HepG2 (cell line): ENCODE data around the gene RPS8. TPM values are rescaled to one million over a fixed set of nuclear protein-coding genes. Genes with fewer than 3 reads are reported as not detected.

Experiments
- IRX3 ChIP-seq: sonication (generic); formaldehyde crosslinking; IDR thresholded peaks from 2 replicates; pipeline ENCODE4 v1.8.1; 2023; ENCODE audit warnings: mild to moderate bottlenecking, low read depth, missing genetic modification reagents, borderline replicate concordance
- MED8 ChIP-seq: sonication (generic); formaldehyde crosslinking; IDR thresholded peaks from 2 replicates; pipeline ENCODE4 v1.8.1; 2023; ENCODE audit warnings: mild to moderate bottlenecking, missing genetic modification reagents; ENCODE audit not compliant: insufficient replicate concordance
- MXI1 ChIP-seq: IDR thresholded peaks from 3 replicates; pipeline ENCODE4 v1.6.1; 2012; ENCODE audit warnings: low read depth, low read length, inconsistent platforms, borderline replicate concordance
- POLR2AphosphoS5 ChIP-seq: IDR thresholded peaks from 2 replicates; pipeline ENCODE4 v1.6.1; 2012; ENCODE audit warnings: low read depth, low read length
- SRSF4 ChIP-seq: fragments of 200-400 bp; formaldehyde crosslinking; IDR thresholded peaks from one replicate; pipeline ENCODE4 v1.6.1; 2018; ENCODE audit warnings: mild to moderate bottlenecking, low read depth, low read length, moderate library complexity; ENCODE audit not compliant: poor library complexity, severe bottlenecking
- U2AF1 ChIP-seq: fragments of 200-400 bp; formaldehyde crosslinking; optimal IDR thresholded peaks from 2 replicates; pipeline ENCODE3; 2017; ENCODE audit warnings: mild to moderate bottlenecking, low read depth, low read length
- ZNF558 ChIP-seq: sonication (generic); formaldehyde crosslinking; IDR thresholded peaks from 2 replicates; pipeline ENCODE4 v1.9.0; 2022; ENCODE audit warnings: mild to moderate bottlenecking, missing genetic modification reagents, borderline replicate concordance
- ZNF75D ChIP-seq: sonication (generic); formaldehyde crosslinking; IDR thresholded peaks from 2 replicates; pipeline ENCODE4 v1.8.1; 2023; ENCODE audit warnings: missing genetic modification reagents, mild to moderate bottlenecking, borderline replicate concordance
- polyA plus RNA-seq, 8 experiments: library from polyadenylated mRNA; depleted of rRNA in 3 of 8; stranded (reverse) in 7 of 8; unstranded in 1 of 8; fragments of >200 nt; fragmentation: Illumina TruSeq in 4 of 8; extraction: Trizol in 4 of 8; gene quantifications; 2 replicates each; pipeline versions ENCODE4 v1.2.1 to v1.2.3, GENCODE V29; 2011 to 2016; ENCODE audit warnings: low read depth in 4 of 8, missing spikeins in 1 of 8, mixed read lengths in 1 of 8; ENCODE audit not compliant: insufficient read depth in 1 of 8
- total RNA-seq, 5 experiments: library from RNA; depleted of rRNA; stranded (reverse); fragments of >200 nt; fragmentation: Illumina TruSeq; extraction: Trizol; gene quantifications; 2 replicates each; pipeline ENCODE4 v1.2.3, GENCODE V29; 2016; ENCODE audit warnings: low read depth in 1 of 5
- TF ChIP-seq, protein P1 (sequence below): sonication (generic); formaldehyde crosslinking; IDR thresholded peaks from 2 replicates; pipeline ENCODE4 v1.5.0; 2020; ENCODE audit warnings: missing genetic modification reagents
- TF ChIP-seq, protein P2 (sequence below): sonication (generic); formaldehyde crosslinking; IDR thresholded peaks from 2 replicates; pipeline ENCODE4 v1.8.0; 2022; ENCODE audit warnings: missing genetic modification reagents, low read depth, mild to moderate bottlenecking, borderline replicate concordance
- TF ChIP-seq, protein P3 (sequence below): sonication (generic); formaldehyde crosslinking; IDR thresholded peaks from 2 replicates; pipeline ENCODE4 v1.5.1; 2020; ENCODE audit warnings: missing genetic modification reagents, mild to moderate bottlenecking, borderline replicate concordance
- TF ChIP-seq, protein P4 (sequence below): sonication (generic); formaldehyde crosslinking; IDR thresholded peaks from 2 replicates; pipeline ENCODE4 v1.5.0; 2020; ENCODE audit warnings: missing genetic modification reagents, mild to moderate bottlenecking, borderline replicate concordance
- TF ChIP-seq, protein P5 (sequence below): sonication (generic); formaldehyde crosslinking; IDR thresholded peaks from 2 replicates; pipeline ENCODE4 v1.4.0; 2020; ENCODE audit warnings: mild to moderate bottlenecking, missing genetic modification reagents
- TF ChIP-seq, protein P6 (sequence below): IDR thresholded peaks from 2 replicates; pipeline ENCODE4 v1.6.1; 2016; ENCODE audit warnings: missing compliant biosample characterization, missing genetic modification reagents, borderline replicate concordance

RPS8 gene
- total and polyA plus RNA-seq, 2 of the 13 experiments (the other 11 are each of a cell fraction or from before 2014, with no cell fraction given), result 2,628 to 2,822 TPM

DNA sequence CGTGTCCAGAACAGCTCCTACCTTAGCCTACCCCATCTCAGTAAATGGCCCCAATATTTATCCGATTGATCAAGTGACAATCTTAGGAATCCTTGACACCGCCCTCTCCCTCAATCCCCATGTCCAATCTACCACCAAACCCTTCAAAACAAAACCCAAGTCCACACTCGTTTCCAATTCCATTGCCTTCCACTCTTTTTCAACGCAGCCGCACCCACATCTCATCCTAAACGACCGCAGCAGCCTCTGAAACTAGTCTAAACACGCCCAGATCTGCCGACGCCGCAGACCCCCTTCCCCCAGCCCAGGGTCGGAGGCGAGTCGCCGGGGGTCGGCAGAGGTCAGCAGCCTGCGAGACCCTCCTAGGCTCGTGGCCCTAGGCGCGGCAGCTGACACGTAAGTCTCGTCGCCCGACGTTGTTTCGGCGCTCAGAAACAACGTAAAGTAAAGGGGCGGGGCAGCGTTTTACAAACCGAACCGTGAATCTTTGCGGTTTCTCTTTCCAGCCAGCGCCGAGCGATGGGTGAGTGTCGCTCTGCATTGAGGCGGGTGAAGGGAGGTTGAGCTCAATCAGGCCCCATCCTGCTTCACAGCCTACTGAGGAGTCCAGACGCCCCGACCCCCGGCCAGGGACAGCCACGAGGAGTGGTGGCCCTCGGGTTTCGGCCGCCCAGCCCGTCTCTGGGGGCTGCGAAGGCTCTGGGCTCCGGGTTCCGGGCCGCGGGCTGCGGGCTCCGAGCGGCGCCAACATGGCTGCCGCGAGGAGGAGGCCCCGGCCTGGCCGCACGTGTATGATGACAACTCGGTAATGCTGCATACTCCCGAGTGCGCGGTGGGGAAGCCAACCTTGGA lies at the start of gene RPS8 (continued):
- TF ChIP-seq, protein P1, sequence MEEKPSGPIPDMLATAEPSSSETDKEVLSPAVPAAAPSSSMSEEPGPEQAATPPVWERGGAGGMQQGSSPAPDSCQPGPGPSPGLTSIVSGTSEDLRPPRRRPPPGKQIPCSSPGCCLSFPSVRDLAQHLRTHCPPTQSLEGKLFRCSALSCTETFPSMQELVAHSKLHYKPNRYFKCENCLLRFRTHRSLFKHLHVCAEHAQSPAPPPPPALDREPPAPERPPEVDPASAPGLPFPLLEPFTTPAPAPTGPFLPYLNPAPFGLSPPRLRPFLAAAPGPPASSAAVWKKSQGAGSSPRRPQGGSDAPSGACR (CRISPR knock-in tag), result peak; percentile 58; the same call in 1 of the 2 replicates
- TF ChIP-seq IRX3, result no peak; the same call in 1 of the 2 replicates
- peak; percentile 99 for TF ChIP-seq POLR2AphosphoS5
- no peak for TF ChIP-seq U2AF1
- TF ChIP-seq MED8 (CRISPR knock-in tag), result peak; percentile 39
- TF ChIP-seq, protein P2, sequence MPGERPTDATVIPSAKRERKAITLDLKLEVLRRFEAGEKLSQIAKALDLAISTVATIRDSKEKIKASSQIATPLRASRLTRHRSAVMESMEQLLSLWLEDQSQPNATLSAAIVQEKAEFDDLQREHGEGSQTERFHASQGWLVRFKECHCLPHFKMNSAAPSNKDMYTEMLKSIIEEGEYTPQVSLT (CRISPR knock-in tag), result no peak
- TF ChIP-seq MXI1, result peak; percentile 78; the same call in 1 of the 3 replicates
- TF ChIP-seq, protein P3, sequence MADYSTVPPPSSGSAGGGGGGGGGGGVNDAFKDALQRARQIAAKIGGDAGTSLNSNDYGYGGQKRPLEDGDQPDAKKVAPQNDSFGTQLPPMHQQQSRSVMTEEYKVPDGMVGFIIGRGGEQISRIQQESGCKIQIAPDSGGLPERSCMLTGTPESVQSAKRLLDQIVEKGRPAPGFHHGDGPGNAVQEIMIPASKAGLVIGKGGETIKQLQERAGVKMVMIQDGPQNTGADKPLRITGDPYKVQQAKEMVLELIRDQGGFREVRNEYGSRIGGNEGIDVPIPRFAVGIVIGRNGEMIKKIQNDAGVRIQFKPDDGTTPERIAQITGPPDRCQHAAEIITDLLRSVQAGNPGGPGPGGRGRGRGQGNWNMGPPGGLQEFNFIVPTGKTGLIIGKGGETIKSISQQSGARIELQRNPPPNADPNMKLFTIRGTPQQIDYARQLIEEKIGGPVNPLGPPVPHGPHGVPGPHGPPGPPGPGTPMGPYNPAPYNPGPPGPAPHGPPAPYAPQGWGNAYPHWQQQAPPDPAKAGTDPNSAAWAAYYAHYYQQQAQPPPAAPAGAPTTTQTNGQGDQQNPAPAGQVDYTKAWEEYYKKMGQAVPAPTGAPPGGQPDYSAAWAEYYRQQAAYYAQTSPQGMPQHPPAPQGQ, result no peak
- TF ChIP-seq, protein P4, sequence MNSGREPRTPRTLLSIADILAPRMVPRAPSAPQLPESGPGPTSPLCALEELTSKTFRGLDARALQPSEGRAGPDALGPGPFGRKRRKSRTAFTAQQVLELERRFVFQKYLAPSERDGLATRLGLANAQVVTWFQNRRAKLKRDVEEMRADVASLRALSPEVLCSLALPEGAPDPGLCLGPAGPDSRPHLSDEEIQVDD, result no peak
- TF ChIP-seq SRSF4, result no peak
- TF ChIP-seq, protein P5, sequence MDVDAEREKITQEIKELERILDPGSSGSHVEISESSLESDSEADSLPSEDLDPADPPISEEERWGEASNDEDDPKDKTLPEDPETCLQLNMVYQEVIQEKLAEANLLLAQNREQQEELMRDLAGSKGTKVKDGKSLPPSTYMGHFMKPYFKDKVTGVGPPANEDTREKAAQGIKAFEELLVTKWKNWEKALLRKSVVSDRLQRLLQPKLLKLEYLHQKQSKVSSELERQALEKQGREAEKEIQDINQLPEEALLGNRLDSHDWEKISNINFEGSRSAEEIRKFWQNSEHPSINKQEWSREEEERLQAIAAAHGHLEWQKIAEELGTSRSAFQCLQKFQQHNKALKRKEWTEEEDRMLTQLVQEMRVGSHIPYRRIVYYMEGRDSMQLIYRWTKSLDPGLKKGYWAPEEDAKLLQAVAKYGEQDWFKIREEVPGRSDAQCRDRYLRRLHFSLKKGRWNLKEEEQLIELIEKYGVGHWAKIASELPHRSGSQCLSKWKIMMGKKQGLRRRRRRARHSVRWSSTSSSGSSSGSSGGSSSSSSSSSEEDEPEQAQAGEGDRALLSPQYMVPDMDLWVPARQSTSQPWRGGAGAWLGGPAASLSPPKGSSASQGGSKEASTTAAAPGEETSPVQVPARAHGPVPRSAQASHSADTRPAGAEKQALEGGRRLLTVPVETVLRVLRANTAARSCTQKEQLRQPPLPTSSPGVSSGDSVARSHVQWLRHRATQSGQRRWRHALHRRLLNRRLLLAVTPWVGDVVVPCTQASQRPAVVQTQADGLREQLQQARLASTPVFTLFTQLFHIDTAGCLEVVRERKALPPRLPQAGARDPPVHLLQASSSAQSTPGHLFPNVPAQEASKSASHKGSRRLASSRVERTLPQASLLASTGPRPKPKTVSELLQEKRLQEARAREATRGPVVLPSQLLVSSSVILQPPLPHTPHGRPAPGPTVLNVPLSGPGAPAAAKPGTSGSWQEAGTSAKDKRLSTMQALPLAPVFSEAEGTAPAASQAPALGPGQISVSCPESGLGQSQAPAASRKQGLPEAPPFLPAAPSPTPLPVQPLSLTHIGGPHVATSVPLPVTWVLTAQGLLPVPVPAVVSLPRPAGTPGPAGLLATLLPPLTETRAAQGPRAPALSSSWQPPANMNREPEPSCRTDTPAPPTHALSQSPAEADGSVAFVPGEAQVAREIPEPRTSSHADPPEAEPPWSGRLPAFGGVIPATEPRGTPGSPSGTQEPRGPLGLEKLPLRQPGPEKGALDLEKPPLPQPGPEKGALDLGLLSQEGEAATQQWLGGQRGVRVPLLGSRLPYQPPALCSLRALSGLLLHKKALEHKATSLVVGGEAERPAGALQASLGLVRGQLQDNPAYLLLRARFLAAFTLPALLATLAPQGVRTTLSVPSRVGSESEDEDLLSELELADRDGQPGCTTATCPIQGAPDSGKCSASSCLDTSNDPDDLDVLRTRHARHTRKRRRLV (CRISPR knock-in tag), result peak; percentile 91; the same call in 1 of the 2 replicates
- 0 out of 2 replicates have a peak, but pooled peaks have one; percentile 89 for TF ChIP-seq ZNF75D (CRISPR knock-in tag)
- TF ChIP-seq, protein P6, sequence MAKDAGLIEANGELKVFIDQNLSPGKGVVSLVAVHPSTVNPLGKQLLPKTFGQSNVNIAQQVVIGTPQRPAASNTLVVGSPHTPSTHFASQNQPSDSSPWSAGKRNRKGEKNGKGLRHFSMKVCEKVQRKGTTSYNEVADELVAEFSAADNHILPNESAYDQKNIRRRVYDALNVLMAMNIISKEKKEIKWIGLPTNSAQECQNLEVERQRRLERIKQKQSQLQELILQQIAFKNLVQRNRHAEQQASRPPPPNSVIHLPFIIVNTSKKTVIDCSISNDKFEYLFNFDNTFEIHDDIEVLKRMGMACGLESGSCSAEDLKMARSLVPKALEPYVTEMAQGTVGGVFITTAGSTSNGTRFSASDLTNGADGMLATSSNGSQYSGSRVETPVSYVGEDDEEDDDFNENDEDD (CRISPR knock-in tag), result peak; percentile 49; the same call in 1 of the 2 replicates
- no peak; the same call in 1 of the 2 replicates for TF ChIP-seq ZNF558 (CRISPR knock-in tag)
